Spinal cord (tissue), 10 donors: ENCODE measurements around the gene MX2. TPM values are rescaled to one million over a fixed set of nuclear protein-coding genes. Genes with fewer than 3 reads are reported as not detected.

ENCODE experiments used
- DNase-seq, 6 donors: peaks; one replicate each; pipeline versions ENCODE4 v3.0.0 to v3.0.0-alpha.2; 2013 to 2015; ENCODE audit warnings: low spot score in 6 of 6, low read depth in 4 of 6
- H3K27ac ChIP-seq: one replicate; pipeline ENCODE4 v1.5.1; 2013; ENCODE audit warnings: low read depth, low read length, control low read depth
- H3K27me3 ChIP-seq: one replicate; pipeline ENCODE4 v1.6.1; 2013; ENCODE audit warnings: low read length; ENCODE audit not compliant: control insufficient read depth, insufficient read depth
- H3K36me3 ChIP-seq: one replicate; pipeline ENCODE4 v1.6.1; 2013; ENCODE audit warnings: low read length; ENCODE audit not compliant: control insufficient read depth, insufficient read depth
- H3K4me1 ChIP-seq: one replicate; pipeline ENCODE4 v1.6.1; 2013; ENCODE audit warnings: low read length; ENCODE audit not compliant: control insufficient read depth, insufficient read depth
- H3K4me3 ChIP-seq: one replicate; pipeline ENCODE4 v1.5.1; 2013; ENCODE audit warnings: low read depth, low read length, control low read depth
- H3K9me3 ChIP-seq: one replicate; pipeline ENCODE4 v1.6.1; 2013; ENCODE audit warnings: low read length; ENCODE audit not compliant: control insufficient read depth, insufficient read depth
- WGBS: methylation state at CpG from one replicate; pipeline ENCODE4 v1.1.5; 2013; ENCODE audit warnings: missing lambda C conversion rate; ENCODE audit not compliant: insufficient coverage; 5-methylcytosine and 5-hydroxymethylcytosine counted together
- polyA plus RNA-seq, 2 donors: library from polyadenylated mRNA; unstranded; fragments of 120-200 nt; gene quantifications; one replicate each; pipeline ENCODE4 v1.2.1, GENCODE V29; 2013; ENCODE audit not compliant: insufficient read length in 2 of 2
- total RNA-seq, 2 donors: library from RNA; depleted of rRNA in 1 of 2; stranded (reverse); fragments of 120-200 nt in 1 of 2; fragments of >200 nt in 1 of 2; gene quantifications; one replicate each; pipeline versions ENCODE4 v1.2.3 to v1.2.4, GENCODE V29; 2013 to 2014
- donor health status: healthy.

Gene MX2
- total and polyA plus RNA-seq, 4 donors, result 0.90 to 3.2 (median 1.2) TPM

DNA sequence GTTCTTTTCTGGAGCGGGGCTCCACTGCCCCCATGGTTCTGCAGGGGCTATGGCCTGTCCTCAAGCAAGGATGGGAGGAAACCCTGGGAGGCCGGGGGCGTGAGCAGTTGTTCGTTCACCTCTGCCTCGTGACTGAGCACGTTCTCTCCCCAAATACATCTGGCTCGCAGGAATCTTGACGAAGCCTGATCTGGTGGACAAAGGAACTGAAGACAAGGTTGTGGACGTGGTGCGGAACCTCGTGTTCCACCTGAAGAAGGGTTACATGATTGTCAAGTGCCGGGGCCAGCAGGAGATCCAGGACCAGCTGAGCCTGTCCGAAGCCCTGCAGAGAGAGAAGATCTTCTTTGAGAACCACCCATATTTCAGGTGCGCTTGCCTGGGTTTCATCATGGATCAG lies 79.7 kb downstream of the MX2 start:
- no peaks in the 10 kb centered on the region for H3K9me3 ChIP-seq
- WGBS, result 91% methylated on average over 13 of the region's 14 CpGs
- no peaks in the 10 kb centered on the region for H3K27me3 ChIP-seq
- no peak overlapping the region for H3K4me3 ChIP-seq
- H3K4me1 ChIP-seq, result no peaks in the 10 kb centered on the region
- DNase-seq, result no peak
- no peak overlapping the region for H3K27ac ChIP-seq
- peaks cover 9% of the 10 kb centered on the region for H3K36me3 ChIP-seq

- 90% methylated on average over 2 of the region's 2 CpGs for WGBS
- no peaks in the 10 kb centered on the region for H3K27me3 ChIP-seq
- DNase-seq, result no peak
- no peaks in the 10 kb centered on the region for H3K9me3 ChIP-seq
- H3K27ac ChIP-seq, result no peak overlapping the region
- peaks cover 9% of the 10 kb centered on the region for H3K36me3 ChIP-seq
- H3K4me1 ChIP-seq, result no peaks in the 10 kb centered on the region
- no peak overlapping the region for H3K4me3 ChIP-seq
Measured at GRCh38 chr21:41442481-41443186, 80.8 kb downstream of the MX2 start.

DNA sequence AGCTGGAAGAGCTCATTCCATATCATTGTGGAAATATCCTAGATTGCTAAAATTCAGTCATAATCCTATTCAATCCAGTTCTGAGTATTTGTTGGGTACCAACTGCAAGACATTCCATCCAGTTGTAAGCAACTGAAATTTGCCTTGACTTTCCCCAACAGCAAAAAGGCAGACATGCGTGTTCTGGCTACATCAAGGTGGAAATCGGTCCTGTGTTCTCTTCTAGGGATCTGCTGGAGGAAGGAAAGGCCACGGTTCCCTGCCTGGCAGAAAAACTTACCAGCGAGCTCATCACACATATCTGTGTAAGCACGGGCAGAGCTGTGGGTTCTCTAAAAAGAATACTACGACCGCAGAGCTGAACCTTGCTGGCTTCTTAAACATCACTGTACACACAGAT lies 81.7 kb downstream of the MX2 start:
- Histone ChIP-seq H3K4me1 (no peaks in the 10 kb centered on the region), H3K36me3 (peaks cover 9% of the 10 kb centered on the region), H3K9me3 (no peaks in the 10 kb centered on the region), H3K27ac (no peak overlapping the region), H3K4me3 (no peak overlapping the region), H3K27me3 (no peaks in the 10 kb centered on the region)
- 90% methylated on average over 3 of the region's 7 CpGs for WGBS
- DNase-seq, result no peak

DNA sequence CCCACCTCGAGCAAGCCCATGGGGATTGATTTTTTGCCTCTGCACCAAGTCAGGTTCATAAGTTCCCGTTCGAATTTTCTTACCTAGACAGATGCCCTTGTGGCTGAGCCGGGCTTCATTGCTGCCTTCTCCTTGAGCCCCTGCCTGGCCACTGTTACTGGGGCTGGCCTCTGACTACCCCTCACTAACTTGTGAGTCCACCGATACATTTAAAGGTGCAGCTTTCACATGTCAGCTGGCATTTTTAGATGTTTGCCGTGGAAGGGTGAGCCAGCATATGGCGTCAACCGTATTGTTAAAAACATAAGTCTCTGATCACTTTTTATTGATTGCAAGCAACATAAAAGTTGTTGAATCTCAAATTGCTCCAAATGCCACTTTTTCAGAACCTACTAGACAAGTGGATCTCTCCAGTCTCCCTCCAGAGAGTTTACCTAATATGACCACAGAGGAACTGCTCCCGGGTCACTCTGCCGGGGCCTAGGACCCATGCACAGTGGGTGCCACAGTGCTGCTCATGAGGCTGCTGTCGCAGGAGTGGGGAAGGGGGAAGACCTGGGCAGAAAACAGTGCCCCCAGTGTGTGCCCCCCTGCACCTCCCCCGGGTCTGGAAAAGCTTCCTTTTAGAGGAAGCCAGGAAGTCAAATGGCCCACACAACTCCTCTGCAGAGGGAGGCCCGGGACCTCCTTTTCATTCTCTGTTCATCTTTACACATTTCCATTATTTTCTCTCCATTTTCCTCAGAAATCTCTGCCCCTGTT lies 83.1 kb downstream of the MX2 start:
- 89% methylated on average over 13 of the region's 13 CpGs for whole genome bisulfite sequencing
- H3K4me3 ChIP-seq, result no peak overlapping the region
- H3K4me1 ChIP-seq, result no peaks in the 10 kb centered on the region
- peaks cover 9% of the 10 kb centered on the region for H3K36me3 ChIP-seq
- no peaks in the 10 kb centered on the region for H3K9me3 ChIP-seq
- no peaks in the 10 kb centered on the region for H3K27me3 ChIP-seq
- no peak for DNase-seq
- no peak overlapping the region for H3K27ac ChIP-seq

GRCh38 chr21:41445465-41445862 lies 83.6 kb downstream of the MX2 start:
- peaks cover 9% of the 10 kb centered on the region for H3K36me3 ChIP-seq
- H3K27me3 ChIP-seq, result no peaks in the 10 kb centered on the region
- H3K4me3 ChIP-seq, result no peak overlapping the region
- WGBS, result no CpG with 5 or more reads among the region's 7 CpGs
- H3K9me3 ChIP-seq, result no peaks in the 10 kb centered on the region
- H3K27ac ChIP-seq, result no peak overlapping the region
- no peaks in the 10 kb centered on the region for H3K4me1 ChIP-seq
- DNase-seq, result no peak

- H3K36me3 ChIP-seq, result peaks cover under 1% of the 10 kb centered on the region
- H3K27ac ChIP-seq, result no peak overlapping the region
- H3K9me3 ChIP-seq, result no peaks in the 10 kb centered on the region
- no peak for DNase-seq
- no peaks in the 10 kb centered on the region for H3K4me1 ChIP-seq
- no peak overlapping the region for H3K4me3 ChIP-seq
- no CpG with 5 or more reads among the region's 4 CpGs for WGBS
- no peaks in the 10 kb centered on the region for H3K27me3 ChIP-seq
Measured at GRCh38 chr21:41446586-41446985, 84.8 kb downstream of the MX2 start.

- Histone ChIP-seq H3K27me3 (no peaks in the 10 kb centered on the region), H3K4me1 (no peaks in the 10 kb centered on the region), H3K4me3 (no peak overlapping the region), H3K36me3 (no peaks in the 10 kb centered on the region), H3K27ac (no peak overlapping the region), H3K9me3 (no peaks in the 10 kb centered on the region)
- 88% methylated on average over 2 of the region's 3 CpGs for WGBS
- DNase-seq, result no peak
Measured at GRCh38 chr21:41447356-41447755, 85.5 kb downstream of the MX2 start.

DNA sequence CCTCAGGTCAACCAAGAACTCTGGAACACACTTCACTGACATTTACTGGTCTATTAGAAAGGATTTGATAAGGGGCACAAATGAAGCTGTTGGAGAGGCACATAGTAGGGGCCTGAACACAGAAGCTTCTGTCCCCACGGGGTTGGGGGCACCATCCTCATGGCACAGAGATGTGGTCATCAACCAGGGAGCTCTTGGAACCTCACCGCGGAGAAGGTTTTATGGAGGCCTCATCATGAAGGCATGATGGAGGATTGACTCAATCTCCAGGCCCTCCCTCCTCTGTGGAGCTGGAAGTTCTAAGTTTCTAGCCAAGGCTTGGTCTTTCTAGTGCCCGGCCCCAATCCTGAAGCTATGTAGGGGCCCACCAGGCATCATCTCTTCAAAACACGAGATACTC lies 87.8 kb downstream of the MX2 start:
- no peaks in the 10 kb centered on the region for H3K36me3 ChIP-seq
- no peak overlapping the region for H3K4me3 ChIP-seq
- H3K27me3 ChIP-seq, result no peaks in the 10 kb centered on the region
- H3K9me3 ChIP-seq, result no peaks in the 10 kb centered on the region
- 82% methylated on average over 3 of the region's 5 CpGs for WGBS
- no peak overlapping the region for H3K27ac ChIP-seq
- no peaks in the 10 kb centered on the region for H3K4me1 ChIP-seq
- no peak for DNase-seq

DNA sequence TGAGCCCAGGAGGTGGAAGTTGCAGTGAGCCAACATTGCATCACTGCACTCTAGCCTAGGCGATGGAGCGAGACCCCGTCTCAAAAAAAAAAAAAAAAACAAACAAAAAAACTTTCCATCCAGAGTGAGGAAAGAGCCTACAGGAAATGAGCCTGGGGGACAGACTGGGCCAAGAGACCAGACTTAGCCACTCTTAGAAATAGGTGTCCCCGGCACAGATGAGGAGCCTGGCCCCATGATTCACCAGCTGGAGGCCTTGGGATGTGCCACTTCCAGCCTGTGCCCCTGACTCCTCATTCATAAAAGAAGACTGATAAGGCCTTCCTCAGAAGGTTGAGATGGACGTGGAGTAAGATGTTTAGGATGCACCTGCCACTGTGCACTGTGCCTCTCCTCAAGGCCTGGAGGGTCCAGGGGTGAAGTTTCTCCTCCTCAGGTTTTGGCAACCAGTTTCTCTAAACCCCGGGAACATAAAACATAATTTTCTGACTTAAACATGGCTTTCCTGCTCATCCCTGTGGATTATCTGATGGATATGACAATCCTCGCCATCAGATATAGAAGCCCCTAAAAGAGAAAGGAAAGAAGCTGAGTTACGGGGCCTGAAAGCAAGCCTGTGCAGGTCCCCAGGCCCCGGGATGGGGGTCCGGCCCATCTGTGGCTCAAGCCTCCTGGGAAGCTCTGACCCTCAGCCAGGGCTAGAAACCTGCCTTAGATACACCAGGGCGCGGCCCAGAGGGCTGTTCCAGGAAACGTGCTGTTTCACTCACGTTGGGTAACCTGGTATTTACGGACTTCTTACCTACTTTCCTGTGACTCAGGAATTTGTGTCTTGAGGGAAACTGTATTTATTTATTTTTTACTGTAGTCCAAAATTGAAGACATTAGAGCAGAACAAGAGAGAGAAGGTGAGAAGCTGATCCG lies 90.2 kb downstream of the MX2 start:
- no peak for DNase-seq
- H3K9me3 ChIP-seq, result no peaks in the 10 kb centered on the region
- no peaks in the 10 kb centered on the region for H3K4me1 ChIP-seq
- H3K36me3 ChIP-seq, result no peaks in the 10 kb centered on the region
- WGBS, result 92% methylated on average over 10 of the region's 16 CpGs
- no peak overlapping the region for H3K27ac ChIP-seq
- H3K27me3 ChIP-seq, result no peaks in the 10 kb centered on the region
- H3K4me3 ChIP-seq, result no peak overlapping the region
